ENCODE data around the gene DNLZ.

DNLZ gene

GRCh38 chr9:136376457-136376856 is 12.9 kb upstream of the DNLZ start:
- DNase-seq (ENCODE audit: low read depth in 2 of 2): no peak

- DNase-seq (ENCODE audit: low read depth in 2 of 2): no peak
Observed at GRCh38 chr9:136375096-136375495, 11.6 kb upstream of the DNLZ start.

GRCh38 chr9:136374183-136374575 is 10.6 kb upstream of the DNLZ start:
- no peak for DNase-seq (ENCODE audit: low read depth in 2 of 2)

GRCh38 chr9:136373300-136374182 is 10.0 kb upstream of the DNLZ start, which contains the start of gene CARD9:
CARD9 (minus strand) TSS chr9:136373669; CDS start chr9:136372078, 1,591 bp downstream.
- no peak for DNase-seq (ENCODE audit: low read depth in 2 of 2)

GRCh38 chr9:136372561-136373299 is 9.2 kb upstream of the DNLZ start:
- DNase-seq (ENCODE audit: low read depth in 2 of 2): no peak

GRCh38 chr9:136372006-136372405 is 8.5 kb upstream of the DNLZ start:
- DNase-seq (ENCODE audit: low read depth in 2 of 2): no peak

GRCh38 chr9:136371533-136371880 is 8.0 kb upstream of the DNLZ start:
- no peak for DNase-seq (ENCODE audit: low read depth in 2 of 2)

- DNase-seq (ENCODE audit: low read depth in 2 of 2): no peak
Observed at GRCh38 chr9:136370687-136371532, 7.4 kb upstream of the DNLZ start.

- DNase-seq (ENCODE audit: low read depth in 2 of 2): no peak
Observed at GRCh38 chr9:136370037-136370436, 6.5 kb upstream of the DNLZ start.

GRCh38 chr9:136368190-136368589 is 4.6 kb upstream of the DNLZ start:
- no peak for DNase-seq (ENCODE audit: low read depth in 2 of 2)

- DNase-seq (ENCODE audit: low read depth in 2 of 2): no peak
Observed at GRCh38 chr9:136367296-136368145, 4.0 kb upstream of the DNLZ start.

GRCh38 chr9:136366826-136367225 is 3.3 kb upstream of the DNLZ start:
- DNase-seq (ENCODE audit: low read depth in 2 of 2): no peak

- DNase-seq (ENCODE audit: low read depth in 2 of 2): no peak
Observed at GRCh38 chr9:136365775-136366222, 2.3 kb upstream of the DNLZ start.

- DNase-seq (ENCODE audit: low read depth in 2 of 2): no peak
Observed at GRCh38 chr9:136364942-136365774, 1.6 kb upstream of the DNLZ start.

- no peak for DNase-seq (ENCODE audit: low read depth in 2 of 2)
Observed at GRCh38 chr9:136363949-136364748, 605 bp upstream of the DNLZ start.

- DNase-seq (ENCODE audit: low read depth in 2 of 2): no peak
Observed at GRCh38 chr9:136362450-136362784, 1.1 kb downstream of the DNLZ start.

GRCh38 chr9:136361754-136362449 is 1.6 kb downstream of the DNLZ start:
- DNase-seq (ENCODE audit: low read depth in 2 of 2): no peak

- DNase-seq (ENCODE audit: low read depth in 2 of 2): no peak
Observed at GRCh38 chr9:136361047-136361753, 2.3 kb downstream of the DNLZ start.
